Measurements from ENCODE around the gene NUP93.

The NUP93 gene

DNA sequence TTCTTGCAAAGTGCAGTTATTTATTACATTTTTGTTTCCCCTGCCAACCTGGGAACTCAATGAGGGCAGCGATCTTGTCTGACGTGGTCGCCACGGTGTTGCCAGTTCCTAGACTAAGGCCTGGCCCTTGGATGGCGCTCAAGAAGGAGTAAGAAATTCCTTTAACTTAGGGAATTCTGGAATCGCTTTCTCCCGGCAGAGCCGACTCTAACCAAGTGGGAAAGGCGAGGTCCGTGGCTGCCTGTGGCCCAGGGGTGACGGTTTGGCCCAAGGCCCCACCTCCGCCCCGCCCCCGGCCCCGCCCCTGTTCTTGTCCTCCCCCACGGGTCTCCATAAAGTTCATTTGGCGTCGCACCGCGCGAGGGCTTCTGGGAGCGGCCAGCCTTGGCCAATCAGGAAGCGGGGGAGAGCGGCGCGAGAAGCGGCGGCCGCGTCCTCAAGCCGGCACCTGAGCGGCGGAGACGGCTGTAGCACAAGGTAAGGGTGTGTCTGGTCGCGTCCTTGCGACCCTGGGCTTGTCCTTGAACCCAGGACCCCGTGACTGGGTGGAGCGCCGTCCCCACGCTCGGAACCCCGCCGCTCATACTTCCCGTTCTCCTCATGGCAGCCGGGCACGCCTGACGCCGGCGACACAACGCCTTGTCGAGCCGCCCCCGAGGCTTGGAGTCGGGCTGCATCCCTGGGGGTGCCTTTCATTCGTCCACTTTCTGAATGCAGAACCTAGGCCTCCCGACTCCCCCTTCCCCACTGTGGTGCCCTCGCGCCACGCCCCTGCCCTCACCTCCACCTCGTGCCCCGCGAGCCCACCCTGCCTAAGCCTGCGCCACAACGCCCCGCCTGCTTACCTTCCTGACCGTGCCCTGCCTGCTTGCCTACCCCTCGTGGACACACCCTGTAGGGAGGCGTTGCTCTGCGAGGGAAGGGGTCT, at the start of gene NUP93:
NUP93 (plus strand) TSS at position 395 of the 928 bp plus-strand sequence. CDS start 18,119 bp downstream, outside the sequence.
- FAIRE-seq, result no peak

DNA sequence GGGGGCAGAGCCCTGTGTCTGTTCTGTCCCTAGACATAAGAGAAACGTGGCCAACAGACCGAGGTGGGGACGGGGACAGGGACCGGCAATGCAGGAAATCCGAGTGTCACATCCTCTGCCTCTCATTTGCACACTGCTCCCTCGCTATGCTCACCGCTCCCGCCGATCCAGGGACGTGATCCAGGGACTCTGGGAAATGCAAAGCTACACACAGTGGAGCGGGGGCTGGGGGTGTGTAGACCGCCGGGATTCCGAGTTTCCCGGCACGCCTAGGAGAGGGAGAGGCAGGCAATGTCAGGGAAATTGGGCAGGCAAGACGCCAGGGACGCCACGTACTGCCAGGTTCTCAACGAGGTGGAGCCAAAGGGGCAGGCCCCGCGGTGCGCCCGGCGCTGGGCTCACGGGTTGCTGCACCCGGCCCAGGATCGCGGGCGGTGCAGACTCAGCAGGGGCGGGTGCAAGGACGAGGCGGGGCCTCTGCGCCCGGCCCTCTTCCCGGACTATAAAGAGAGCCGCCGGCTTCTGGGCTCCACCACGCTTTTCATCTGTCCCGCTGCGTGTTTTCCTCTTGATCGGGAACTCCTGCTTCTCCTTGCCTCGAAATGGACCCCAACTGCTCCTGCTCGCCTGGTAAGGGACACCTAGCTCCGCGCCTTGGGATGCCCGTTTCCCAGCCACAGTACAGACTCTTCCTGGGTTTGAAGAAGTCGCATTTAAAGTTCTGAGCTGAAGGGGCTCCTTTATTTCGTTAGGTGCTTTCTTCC, 47.8 kb upstream of the NUP93 start, which contains the start of gene MT1X:
MT1X (plus strand) TSS at position 532 of the 764 bp plus-strand sequence; CDS start at position 603, 71 bp downstream.
- FAIRE-seq, result no peak

DNA sequence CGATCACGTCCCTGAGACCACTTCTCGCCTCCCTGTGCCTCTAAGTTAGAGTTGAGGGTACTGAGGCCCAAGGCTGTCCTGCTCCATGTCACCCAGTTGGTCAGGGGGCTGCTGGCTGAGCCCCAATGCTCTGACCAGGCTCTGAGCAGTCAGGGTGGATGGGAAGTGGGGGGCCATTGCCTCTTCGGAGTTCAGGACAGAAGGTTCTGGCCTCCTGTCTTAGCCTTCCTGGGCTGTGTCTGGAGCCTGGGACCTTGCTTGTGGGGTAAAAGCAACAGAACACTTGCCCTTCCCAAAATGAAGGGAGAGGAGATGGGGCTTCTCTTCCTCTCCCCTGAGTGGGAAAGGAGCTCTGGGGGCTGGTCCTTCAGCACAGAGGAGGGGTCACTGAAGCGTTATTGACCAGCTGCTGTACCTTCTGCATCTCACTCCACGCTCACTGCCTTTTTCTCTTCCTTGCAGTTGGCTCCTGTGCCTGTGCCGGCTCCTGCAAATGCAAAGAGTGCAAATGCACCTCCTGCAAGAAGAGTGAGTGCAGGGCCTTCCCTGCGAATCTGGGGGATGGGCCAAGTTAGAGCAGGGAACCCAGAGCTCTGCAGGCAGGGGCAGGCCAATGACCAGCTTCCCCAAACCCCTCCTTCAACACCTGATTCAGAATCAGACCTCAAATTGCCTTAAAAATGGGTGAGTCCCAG, 47.1 kb upstream of the NUP93 start:
- no peak for FAIRE-seq

DNA sequence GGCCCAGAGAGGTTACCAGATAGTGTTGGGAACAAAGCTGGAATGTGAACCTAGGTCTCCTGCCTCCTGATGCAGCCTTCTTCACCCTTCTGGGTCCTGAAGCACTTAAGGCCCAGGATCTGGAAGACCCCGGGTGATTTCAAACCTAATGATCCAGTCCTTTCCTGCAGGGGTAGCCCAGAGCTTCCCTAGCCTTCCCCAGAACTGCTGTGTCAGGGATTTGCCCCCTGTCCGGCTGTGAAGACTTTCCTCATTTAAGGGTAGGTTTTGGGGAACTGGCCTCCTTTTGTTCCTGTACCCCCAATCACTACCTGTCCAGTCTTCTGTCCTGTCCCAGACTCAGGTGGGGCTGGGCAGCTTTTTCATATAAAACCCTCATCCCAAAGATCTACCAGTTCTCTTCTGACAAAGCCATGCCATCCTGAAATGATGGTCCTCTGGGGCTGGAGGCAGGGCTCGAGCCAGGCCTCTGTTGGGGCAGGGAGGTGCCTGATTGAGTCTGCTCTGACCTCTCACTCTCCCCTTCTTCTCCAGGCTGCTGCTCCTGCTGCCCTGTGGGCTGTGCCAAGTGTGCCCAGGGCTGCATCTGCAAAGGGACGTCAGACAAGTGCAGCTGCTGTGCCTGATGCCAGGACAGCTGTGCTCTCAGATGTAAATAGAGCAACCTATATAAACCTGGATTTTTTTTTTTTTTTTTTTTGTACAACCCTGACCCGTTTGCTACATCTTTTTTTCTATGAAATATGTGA, 46.3 kb upstream of the NUP93 start:
- FAIRE-seq, result no peak

DNA sequence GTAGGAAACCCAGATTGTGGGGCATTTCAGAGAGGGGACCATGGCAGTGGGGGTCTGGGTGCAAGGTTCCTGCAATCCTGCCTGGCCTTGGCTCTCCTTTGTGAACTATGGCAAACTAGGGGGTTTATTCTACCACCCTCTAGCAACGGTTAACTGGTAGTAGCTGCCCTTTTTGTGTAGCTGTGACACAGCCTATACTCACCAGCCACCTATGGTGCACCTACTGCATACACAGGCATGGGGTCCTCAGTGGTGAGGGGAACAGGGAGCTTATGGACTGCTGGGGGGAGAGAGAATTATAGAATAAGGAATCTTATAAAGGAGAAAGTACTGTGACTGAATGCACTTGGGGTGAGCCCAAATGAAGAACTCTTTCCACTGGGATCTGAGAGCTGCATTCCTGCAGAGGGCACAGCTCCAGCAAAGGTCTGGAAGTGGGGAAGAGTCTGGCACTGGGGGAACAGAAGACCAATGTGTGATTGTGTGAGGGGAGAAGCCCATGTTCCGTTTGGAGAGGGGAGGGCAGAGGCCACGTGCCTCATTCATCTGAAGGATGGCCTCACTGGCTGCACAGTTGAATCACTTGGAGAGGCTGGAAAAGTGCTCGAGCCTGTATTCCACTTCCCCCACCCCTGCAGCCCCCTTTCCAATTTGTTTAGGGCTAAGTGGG, 45.5 kb upstream of the NUP93 start:
- no peak for FAIRE-seq

DNA sequence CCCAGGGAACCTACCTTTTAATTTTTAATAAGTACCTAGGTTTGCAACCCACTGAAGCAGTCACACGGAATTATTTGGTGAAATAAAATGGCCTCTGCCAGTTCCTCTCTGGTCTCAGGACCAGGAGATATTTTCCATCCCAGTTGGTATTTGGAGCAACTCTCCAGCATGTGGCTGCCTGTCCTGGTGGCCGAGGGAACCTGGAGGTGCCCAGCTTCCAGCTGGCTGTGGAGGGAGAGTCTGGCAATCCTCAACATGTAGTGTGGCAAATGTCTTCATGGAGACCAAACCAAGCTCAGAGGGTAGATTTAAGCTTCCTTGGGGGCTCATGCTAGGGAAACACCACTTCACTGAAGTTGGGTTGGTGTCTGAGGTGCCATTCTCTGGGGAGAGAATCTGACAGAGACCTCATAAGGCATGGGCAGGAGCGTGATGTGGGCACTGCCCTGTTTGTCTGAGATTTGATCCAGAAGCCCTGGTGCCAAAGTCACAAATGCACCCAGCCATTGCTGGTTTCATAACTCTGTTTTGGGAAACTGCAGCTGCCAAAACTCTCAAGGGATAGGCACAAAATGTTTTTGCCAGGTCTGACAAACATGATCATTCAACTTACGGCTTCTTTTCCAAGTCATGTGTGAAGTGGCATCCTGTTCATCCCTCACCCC, 44.9 kb upstream of the NUP93 start:
- FAIRE-seq, result no peak

DNA sequence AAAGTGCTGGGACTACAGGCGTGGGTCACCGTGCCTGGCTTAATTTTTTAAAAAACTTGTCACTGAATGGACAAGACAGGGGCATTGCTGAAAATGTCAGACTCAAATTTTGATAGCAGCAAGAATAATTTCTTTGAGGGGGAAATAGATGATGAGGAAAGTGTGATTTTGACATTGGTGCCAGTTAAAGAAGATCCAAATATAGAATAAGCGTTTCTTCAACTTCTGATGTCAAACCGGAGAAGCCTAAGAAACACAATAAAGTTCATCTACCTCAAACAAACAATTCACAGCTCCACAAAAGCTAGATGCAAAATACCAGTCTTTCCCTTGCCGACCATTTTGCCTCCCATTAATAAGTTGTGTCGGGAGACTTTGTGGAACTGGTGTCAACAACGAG, 43.2 kb upstream of the NUP93 start:
- FAIRE-seq, result no peak

DNA sequence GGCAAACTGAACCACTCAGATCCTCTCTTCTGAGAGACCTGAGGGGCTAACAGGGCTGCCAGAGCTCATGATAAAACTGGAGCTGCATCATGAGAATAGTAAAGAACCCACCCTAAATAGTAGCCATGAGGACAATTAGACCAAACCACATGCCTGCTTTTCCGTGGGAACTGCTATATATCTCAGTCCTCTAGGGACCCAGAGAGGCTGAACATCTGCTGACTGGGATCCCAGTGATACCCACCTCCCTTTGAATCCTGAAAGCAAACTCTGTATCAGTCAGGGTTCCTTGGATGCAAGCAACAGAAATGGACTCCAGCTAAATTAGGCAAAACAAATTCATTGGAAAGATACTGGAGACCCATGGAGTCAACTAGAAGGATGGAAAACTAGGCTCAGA, 41.2 kb upstream of the NUP93 start:
- FAIRE-seq, result no peak

DNA sequence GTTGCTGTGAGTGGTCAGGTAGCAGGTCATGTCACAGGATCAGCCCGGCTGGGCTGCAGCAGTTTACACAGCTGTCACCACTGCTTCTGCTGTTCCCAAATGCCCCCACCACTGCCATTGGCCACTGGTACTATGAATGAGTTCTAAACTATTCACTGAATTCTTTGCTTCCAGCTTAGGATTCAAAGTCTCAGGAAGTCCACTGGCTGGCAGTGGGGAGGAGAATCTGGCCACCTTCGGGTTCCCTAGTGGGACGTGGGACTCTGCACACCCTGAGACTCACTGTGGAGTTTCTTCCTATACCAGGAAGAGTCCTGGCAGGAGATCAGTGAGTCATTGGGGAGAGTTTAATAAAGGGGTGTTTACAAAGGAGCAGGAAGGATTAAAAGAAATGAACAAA, 40.8 kb upstream of the NUP93 start:
- no peak for FAIRE-seq

DNA sequence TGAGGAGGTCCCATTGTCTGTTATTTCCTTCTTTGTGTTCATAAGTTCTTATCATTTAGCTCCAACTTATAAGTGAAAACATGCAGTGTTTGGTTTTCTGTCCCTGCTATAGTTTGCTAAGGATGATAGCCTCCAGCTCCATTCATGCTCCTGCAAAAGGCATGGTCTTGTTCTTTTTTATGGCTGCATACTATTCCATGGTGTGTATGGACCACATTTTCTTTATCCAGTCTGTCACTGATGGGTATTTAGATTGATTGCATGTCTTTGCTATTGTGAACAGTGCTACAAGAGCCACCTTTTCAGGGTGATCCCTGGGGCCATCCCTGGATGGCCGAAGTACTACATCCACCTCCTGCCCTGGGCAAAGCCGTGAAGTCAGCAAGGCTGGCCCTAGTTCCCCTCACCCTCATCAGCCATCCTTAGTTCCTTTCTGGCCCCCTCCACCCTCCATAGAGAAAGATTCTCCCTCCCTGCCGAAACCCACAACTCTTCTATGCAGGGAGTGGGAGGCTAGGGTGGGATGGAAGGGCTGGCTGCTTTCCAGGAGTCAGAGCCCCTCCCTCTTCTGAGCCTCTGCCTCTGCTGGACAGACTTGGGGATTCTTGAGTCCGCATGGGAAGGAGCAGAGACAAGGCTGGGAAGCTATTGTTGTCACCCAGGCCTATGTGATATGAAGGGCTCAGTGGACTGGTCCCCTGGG, 39.4 kb upstream of the NUP93 start:
- no peak for FAIRE-seq

DNA sequence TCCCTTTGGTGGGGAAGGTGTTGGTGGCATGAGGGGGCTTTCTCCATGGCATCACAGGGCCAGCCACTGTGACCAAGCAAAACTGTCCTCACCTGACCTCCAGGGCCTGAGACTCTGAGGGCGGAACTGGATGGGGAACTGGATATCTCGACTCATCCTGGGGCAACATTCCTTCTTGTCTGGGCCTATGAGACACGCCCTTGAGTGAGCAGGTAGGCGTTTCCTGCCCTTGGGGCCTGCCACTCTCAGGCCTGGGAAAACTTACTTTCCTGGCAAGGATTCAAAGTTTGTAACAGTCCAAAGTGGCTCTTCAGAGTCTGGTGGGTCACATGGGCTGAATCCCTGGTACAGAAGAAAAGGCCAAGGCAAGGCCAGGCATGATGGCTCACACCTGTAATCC, 38.0 kb upstream of the NUP93 start:
- FAIRE-seq, result no peak

DNA sequence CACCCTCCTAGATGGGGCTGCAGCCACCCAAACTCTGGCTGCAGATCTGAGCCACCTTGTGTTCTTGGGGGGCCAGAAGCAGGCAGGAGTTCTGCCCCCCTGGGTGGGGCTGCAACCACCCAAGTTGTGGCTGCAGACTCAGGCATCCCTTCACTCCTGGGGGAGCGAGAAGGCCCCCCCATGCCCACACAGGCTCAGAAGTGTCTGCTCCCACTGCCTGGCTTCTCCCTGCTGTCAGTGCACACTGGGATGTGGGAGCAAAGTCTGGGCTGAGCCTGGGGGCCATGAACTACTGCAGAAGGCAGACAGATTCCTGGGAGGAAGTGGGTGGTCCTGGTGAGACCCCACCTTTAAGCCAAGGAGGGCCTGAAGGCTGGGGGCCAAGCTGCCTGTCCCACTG, 34.7 kb upstream of the NUP93 start:
- no peak for FAIRE-seq

DNA sequence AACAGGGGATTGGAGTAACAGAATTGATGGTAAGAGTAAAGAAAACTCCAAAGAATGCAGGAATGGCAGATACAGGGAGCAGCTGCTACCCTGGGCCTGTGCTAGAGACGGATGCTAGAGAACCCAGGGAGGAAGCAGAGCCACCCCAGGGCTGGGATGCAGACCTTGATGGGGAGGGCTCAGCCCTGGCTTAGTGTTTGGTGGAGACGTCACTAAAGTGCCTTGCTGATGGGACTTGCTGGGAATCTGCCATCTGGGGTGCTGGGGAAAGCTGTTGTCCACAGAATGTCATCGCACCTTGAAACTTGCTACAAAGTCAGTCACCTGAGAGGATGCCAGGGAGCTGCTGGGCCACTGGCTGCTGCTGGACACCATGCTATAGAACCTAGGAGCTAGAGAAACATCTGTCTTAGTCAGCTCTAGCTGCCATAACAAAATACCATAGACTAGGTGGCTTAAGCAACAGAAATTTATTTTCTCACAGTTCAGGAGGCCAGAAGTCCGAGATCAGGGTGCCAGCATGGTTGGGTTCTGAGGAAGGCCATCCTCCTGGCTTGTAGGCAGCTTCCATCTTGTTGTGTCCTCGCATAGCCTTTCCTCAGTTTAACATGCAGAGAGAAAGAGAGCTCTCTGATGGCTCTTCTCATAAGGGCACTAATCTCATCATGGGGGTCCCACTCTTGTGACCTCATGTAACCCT, 32.3 kb upstream of the NUP93 start:
- FAIRE-seq, result no peak

DNA sequence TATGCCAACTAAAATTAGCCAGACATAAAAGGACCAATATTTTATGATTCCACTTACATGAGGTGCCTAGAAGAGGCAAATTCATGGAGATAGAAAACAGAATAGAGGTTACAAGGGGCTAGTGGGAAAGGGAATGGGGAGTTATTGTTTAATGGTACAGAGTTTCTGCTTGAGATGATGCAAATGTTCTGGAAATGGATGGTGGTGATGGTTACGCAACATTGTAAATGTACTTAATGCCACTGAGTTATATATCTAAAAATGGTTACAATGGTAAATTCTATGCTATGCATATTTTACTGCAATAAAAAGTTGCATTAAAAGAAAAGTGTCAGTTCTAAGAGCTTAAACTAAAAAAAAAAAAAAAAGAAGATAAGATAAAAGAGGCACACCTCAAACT, 29.7 kb upstream of the NUP93 start:
- no peak for FAIRE-seq

DNA sequence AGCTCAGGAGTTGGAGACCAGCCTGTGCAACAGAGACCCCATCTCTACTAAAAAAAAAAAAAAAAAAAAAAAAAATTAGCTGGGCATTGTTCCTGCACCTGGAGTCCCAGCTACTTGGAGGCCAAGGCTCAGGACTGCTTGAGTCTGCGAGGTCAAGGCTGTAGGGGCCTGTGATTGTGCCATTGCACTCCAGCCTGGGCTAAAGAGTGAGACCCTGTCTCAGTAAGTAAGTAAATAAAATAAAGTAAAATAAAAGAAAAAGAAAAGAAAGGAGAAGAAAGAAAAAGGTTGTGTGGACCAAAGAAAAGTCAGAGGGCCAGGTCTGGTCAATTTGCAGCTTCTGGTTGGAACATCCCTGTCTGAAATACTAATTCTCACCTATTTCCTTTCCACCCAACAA, 29.3 kb upstream of the NUP93 start:
- no peak for FAIRE-seq

DNA sequence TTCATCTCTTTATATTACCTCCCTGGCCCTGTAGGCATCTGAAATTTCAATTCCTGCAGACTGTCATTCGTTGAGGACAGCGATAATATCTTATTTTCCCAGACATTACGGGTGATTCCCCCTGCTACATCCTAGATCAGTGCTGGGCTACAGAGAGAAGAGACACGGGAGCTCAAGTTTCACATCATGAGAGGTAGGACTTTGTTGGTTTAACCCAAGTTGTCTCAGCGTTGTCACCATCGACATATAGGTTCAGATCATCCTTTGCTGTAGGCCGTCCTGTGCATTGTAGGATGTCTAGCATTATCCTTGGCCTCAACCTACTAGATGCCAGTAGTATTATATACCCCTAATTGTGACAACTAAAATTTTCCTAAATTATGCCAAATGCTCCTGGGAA, 28.4 kb upstream of the NUP93 start:
- FAIRE-seq, result no peak

DNA sequence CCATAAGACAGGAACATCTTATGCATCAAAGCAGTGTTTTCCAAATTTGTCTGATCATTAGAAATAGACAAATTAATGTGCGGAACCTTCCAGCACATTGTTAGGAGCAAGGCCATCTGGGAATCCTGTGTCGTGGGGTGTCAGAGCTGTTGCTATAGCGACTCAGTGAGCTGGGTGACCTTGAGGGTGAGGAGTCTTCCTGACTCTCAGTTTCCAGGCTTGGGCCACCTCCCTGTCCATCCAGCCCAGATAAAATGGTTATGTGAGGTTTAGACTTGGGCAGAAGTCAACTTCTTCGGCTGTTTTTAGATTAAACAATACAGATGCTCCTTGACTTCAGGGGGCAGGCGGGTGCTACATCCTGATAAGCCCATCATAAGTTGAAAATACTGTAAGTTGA, 27.1 kb upstream of the NUP93 start:
- no peak for FAIRE-seq

DNA sequence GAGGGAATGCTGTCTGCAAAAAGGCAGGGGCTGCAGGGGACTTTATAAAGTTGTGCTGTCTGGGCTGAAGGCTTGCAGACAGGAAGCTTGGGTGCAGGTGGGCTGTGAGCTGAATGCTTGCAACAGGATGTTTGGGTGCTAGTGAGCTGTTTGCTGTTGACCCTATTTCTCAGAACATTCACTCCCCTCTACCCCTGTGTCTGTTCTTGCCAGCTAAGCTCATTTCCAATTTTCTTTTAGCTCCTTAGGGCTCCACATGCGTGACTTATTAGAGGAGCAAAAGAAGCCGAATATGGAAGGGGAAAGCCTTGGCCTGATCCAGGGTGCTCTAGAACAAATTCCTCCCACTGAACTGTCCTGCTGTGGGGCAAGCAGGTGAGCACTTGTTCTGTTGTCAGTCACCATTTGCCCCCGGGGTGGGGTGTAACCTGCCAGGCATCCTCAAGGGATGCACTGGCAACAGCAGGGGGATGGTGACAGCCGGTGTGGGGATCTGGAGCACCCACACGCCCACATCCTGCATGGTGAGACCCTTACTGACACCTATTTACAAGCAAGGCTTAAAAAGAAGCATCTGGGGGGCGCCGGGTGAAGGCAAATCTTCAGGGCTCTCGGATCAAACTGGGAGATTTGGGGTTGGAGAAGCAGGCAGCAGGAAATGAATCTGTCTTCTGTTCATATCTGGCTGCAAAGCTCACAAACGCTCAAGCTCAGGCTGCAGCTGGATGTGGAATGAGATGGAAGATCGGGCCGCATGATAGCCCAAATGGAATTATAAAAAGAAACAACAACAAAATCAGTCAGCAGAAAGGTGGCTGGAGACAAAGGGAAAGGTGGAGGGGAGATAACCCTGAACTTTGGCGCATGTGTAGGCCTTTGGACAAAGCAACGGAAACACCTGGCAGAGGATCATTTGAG, 21.1 kb upstream of the NUP93 start:
- no peak for FAIRE-seq

DNA sequence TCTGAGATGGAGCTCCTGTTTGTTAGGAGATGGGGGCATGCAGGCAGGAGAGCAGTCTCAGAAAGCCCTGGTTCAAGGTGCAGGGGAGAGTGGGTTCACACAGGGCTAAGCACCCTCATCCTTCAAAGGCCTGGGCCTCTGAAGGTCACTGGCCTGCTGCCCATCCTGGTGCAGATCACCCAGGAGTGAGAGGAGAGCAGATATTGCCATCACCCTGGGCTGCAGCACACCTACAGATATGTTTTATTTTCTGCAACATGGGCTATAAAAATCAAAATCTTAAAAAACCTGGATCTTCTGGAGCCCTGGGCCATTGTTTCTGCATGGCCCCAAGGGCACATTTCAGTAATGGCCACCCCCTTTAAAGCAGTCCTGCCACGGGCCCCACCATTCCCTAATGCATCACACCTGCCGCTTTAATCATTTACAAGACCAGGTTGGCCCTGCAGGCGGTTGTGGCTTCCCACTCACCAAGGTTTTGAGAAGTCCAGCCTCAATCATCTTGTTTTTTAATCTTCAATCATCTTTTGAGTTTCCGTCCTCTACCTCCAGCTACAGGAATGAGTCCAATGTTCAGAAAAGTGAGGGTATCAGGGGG, 20.4 kb upstream of the NUP93 start:
- FAIRE-seq, result no peak
